IMR-90 (cell line): ENCODE results near the gene MLLT10. TPM values are rescaled to one million over a fixed set of nuclear protein-coding genes. Genes with fewer than 3 reads are reported as not detected.

Source experiments
- ATAC-seq: fragments of 200-7000 bp; cut with Tn5 transposase; 2 replicates; pipeline ENCODE4 v1.9.1; 2020; ENCODE audit warnings: low read depth, mild to moderate bottlenecking, moderate library complexity
- BruUV-seq: library from RNA; stranded (reverse); fragments of 400-500 nt; replicated peaks from 2 replicates; lab custom pipeline; 2021; lab: Mats Ljungman, UMichigan
- CTCF ChIA-PET: fragments of 300-600 bp; formaldehyde crosslinking; extraction: SDS; loops from one replicate; lab custom pipeline; 2021; ENCODE audit warnings: antibody characterized with exemption; lab: Yijun Ruan, JAX
- POLR2A ChIA-PET: fragments of 300-600 bp; sonication (Branson Sonifier 250); formaldehyde crosslinking; loops from one replicate; lab custom pipeline; 2022; ENCODE audit warnings: antibody characterized with exemption; ENCODE audit not compliant: unreplicated experiment; lab: Charles Lee
- DNase-seq: peaks from one replicate; pipeline ENCODE4 v3.0.0; 2013
- H2AFZ ChIP-seq: replicated peaks from 2 replicates; pipeline ENCODE3; 2013; ENCODE audit warnings: low read length, mild to moderate bottlenecking; ENCODE audit not compliant: poor library complexity
- H2AK5ac ChIP-seq: 2 replicates; pipeline ENCODE4 v1.6.1; 2013; ENCODE audit warnings: low read depth, low read length, inconsistent platforms
- H2AK9ac ChIP-seq: replicated peaks from 2 replicates; pipeline ENCODE3; 2013; ENCODE audit warnings: mild to moderate bottlenecking, low read depth, low read length, moderate library complexity; ENCODE audit not compliant: poor library complexity
- H2BK120ac ChIP-seq: 2 replicates; pipeline ENCODE4 v1.6.1; 2013; ENCODE audit warnings: low read depth, low read length, inconsistent platforms
- H2BK15ac ChIP-seq: 3 replicates; pipeline ENCODE4 v1.6.1; 2013; ENCODE audit warnings: low read depth, low read length, inconsistent platforms
- H2BK20ac ChIP-seq: 2 replicates; pipeline ENCODE4 v1.6.1; 2013; ENCODE audit warnings: low read depth, mild to moderate bottlenecking, inconsistent platforms, low read length, moderate library complexity
- H2BK5ac ChIP-seq: 2 replicates; pipeline ENCODE4 v1.6.1; 2013; ENCODE audit warnings: mild to moderate bottlenecking, low read depth, low read length, inconsistent platforms; ENCODE audit not compliant: poor library complexity, severe bottlenecking
- H3K14ac ChIP-seq: replicated peaks from 2 replicates; pipeline ENCODE4 v1.6.1; 2013; ENCODE audit warnings: low read depth, low read length, inconsistent platforms
- H3K18ac ChIP-seq: 2 replicates; pipeline ENCODE4 v1.6.1; 2013; ENCODE audit warnings: low read depth, low read length, control low read depth
- H3K23ac ChIP-seq: 2 replicates; pipeline ENCODE4 v1.6.1; 2013; ENCODE audit warnings: low read depth, low read length, inconsistent platforms
- H3K27ac ChIP-seq: 2 replicates; pipeline ENCODE4 v1.5.1; 2013; ENCODE audit warnings: mild to moderate bottlenecking, control low read depth, low read length; ENCODE audit not compliant: insufficient read depth
- H3K27me3 ChIP-seq: 2 replicates; pipeline ENCODE4 v1.6.1; 2013; ENCODE audit warnings: low read length; ENCODE audit not compliant: control insufficient read depth, insufficient read depth
- H3K36me3 ChIP-seq: 2 replicates; pipeline ENCODE4 v1.6.1; 2013; ENCODE audit warnings: low read length, mixed read lengths; ENCODE audit not compliant: control insufficient read depth, insufficient read depth
- H3K4ac ChIP-seq: 2 replicates; pipeline ENCODE4 v1.6.1; 2013; ENCODE audit warnings: low read depth, low read length, inconsistent platforms
- H3K4me1 ChIP-seq: 2 replicates; pipeline ENCODE4 v1.6.1; 2013; ENCODE audit warnings: low read length, mixed read lengths; ENCODE audit not compliant: control insufficient read depth, insufficient read depth
- H3K4me2 ChIP-seq: 2 replicates; pipeline ENCODE4 v1.6.1; 2013; ENCODE audit warnings: low read depth, mild to moderate bottlenecking, control low read depth, low read length, moderate library complexity
- H3K4me3 ChIP-seq: 2 replicates; pipeline ENCODE4 v1.5.1; 2013; ENCODE audit warnings: low read depth, mild to moderate bottlenecking, control low read depth, low read length, moderate library complexity; ENCODE audit not compliant: insufficient read depth
- H3K56ac ChIP-seq: 2 replicates; pipeline ENCODE4 v1.6.1; 2013; ENCODE audit warnings: low read length, inconsistent platforms; ENCODE audit not compliant: insufficient read depth; ENCODE audit errors: extremely low read depth
- H3K79me1 ChIP-seq, 2 experiments: 2 replicates each; pipeline ENCODE4 v1.6.1; 2013; ENCODE audit warnings: low read length in 2 of 2, inconsistent platforms in 1 of 2, low read depth in 1 of 2
- H3K9ac ChIP-seq: 2 replicates; pipeline ENCODE4 v1.6.1; 2013; ENCODE audit warnings: low read depth, low read length, control low read depth
- H3K9me1 ChIP-seq: 2 replicates; pipeline ENCODE4 v1.6.1; 2013; ENCODE audit warnings: low read length, inconsistent platforms; ENCODE audit not compliant: insufficient read depth
- H3K9me3 ChIP-seq: 2 replicates; pipeline ENCODE4 v1.6.1; 2013; ENCODE audit warnings: low read length; ENCODE audit not compliant: control insufficient read depth, insufficient read depth
- H4K20me1 ChIP-seq: 2 replicates; pipeline ENCODE4 v1.6.1; 2013; ENCODE audit warnings: low read length, inconsistent platforms; ENCODE audit not compliant: insufficient read depth
- H4K5ac ChIP-seq: 2 replicates; pipeline ENCODE4 v1.6.1; 2013; ENCODE audit warnings: mild to moderate bottlenecking, low read depth, low read length, control low read depth
- H4K8ac ChIP-seq, 2 experiments: 2 replicates each; pipeline ENCODE4 v1.6.1; 2013; ENCODE audit warnings: low read depth in 2 of 2, low read length in 2 of 2, control low read depth in 1 of 2, inconsistent platforms in 1 of 2
- H4K91ac ChIP-seq: 2 replicates; pipeline ENCODE4 v1.6.1; 2013; ENCODE audit warnings: low read depth, low read length, inconsistent platforms; ENCODE audit not compliant: insufficient read depth
- BHLHE40 ChIP-seq: fragments of 150-350 bp; IDR thresholded peaks from 2 replicates; pipeline ENCODE4 v1.6.1; 2016; ENCODE audit warnings: mild to moderate bottlenecking, low read depth, low read length
- CEBPB ChIP-seq: IDR thresholded peaks from 2 replicates; pipeline ENCODE4 v1.6.1; 2012; ENCODE audit warnings: low read depth, low read length, improper control_type of control experiment
- FOS ChIP-seq: fragments of 150-350 bp; IDR thresholded peaks from 2 replicates; pipeline ENCODE4 v1.6.1; 2016; ENCODE audit warnings: low read depth, low read length
- MAFK ChIP-seq: IDR thresholded peaks from 2 replicates; pipeline ENCODE4 v1.6.1; 2012; ENCODE audit warnings: low read depth, low read length, improper control_type of control experiment
- MAZ ChIP-seq: IDR thresholded peaks from 2 replicates; pipeline ENCODE4 v1.6.1; 2012; ENCODE audit warnings: low read depth, mild to moderate bottlenecking, low read length, improper control_type of control experiment, moderate library complexity, borderline replicate concordance
- MXI1 ChIP-seq: IDR thresholded peaks from 2 replicates; pipeline ENCODE4 v1.6.1; 2012; ENCODE audit warnings: low read depth, mild to moderate bottlenecking, low read length, moderate library complexity, borderline replicate concordance
- NFE2L2 ChIP-seq: fragments of 150-350 bp; IDR thresholded peaks from 2 replicates; pipeline ENCODE4 v1.6.1; 2016; ENCODE audit warnings: low read depth, mild to moderate bottlenecking, low read length
- POLR2A ChIP-seq: IDR thresholded peaks from 2 replicates; pipeline ENCODE4 v1.6.1; 2012; ENCODE audit warnings: mild to moderate bottlenecking, low read depth, low read length
- RAD21 ChIP-seq: IDR thresholded peaks from 2 replicates; pipeline ENCODE4 v1.6.1; 2012; ENCODE audit warnings: low read length, improper control_type of control experiment
- RCOR1 ChIP-seq: IDR thresholded peaks from 2 replicates; pipeline ENCODE4 v1.6.1; 2012; ENCODE audit warnings: mild to moderate bottlenecking, low read length, improper control_type of control experiment; ENCODE audit not compliant: insufficient replicate concordance
- SMC3 ChIP-seq: fragments of 150-350 bp; IDR thresholded peaks from 2 replicates; pipeline ENCODE4 v1.6.1; 2016; ENCODE audit warnings: low read depth, mild to moderate bottlenecking, antibody characterized with exemption, low read length, moderate library complexity
- WGBS, 2 experiments: methylation state at CpG; one replicate each; pipeline versions ENCODE4 v1.1.5 to v1.1.7; 2013; ENCODE audit warnings: missing lambda C conversion rate in 2 of 2; ENCODE audit not compliant: insufficient read length in 1 of 2; ENCODE audit errors: extremely low coverage in 2 of 2; 5-methylcytosine and 5-hydroxymethylcytosine counted together
- dilution Hi-C: fragments of 300-500 bp; cut with HindIII; formaldehyde crosslinking; loops from one replicate; pipeline ENCODE4 v1.14.3; 2018; ENCODE audit warnings: low sequenced_read_pairs; ENCODE audit not compliant: unreplicated experiment
- in situ Hi-C: fragments of 300-500 bp; cut with MboI; formaldehyde crosslinking; loops from 3 replicates; pipeline ENCODE4 v1.14.3; 2019; ENCODE audit warnings: low sequenced_read_pairs, inconsistent platforms, mixed read lengths
- intact Hi-C: fragments of 100-400 bp; cut with micrococcal nuclease; formaldehyde crosslinking; loops from 2 replicates; pipeline ENCODE4 v1.10.0; 2022
- polyA plus RNA-seq, 3 experiments: library from polyadenylated mRNA; depleted of rRNA; stranded (reverse); fragments of >200 nt; gene quantifications; 2 replicates each; pipeline ENCODE4 v1.2.3, GENCODE V29; 2012; ENCODE audit warnings: low replicate concordance in 1 of 3
- total RNA-seq: library from RNA; depleted of rRNA; stranded (reverse); fragments of >200 nt; gene quantifications from 2 replicates; pipeline ENCODE4 v1.2.3, GENCODE V29; 2012
- TF ChIP-seq, protein P1 (sequence below): fragments of 150-350 bp; IDR thresholded peaks from 2 replicates; pipeline ENCODE4 v1.6.1; 2017; ENCODE audit warnings: mild to moderate bottlenecking, antibody characterized with exemption, low read length, low read depth
- TF ChIP-seq, protein P2 (sequence below): fragments of 150-350 bp; IDR thresholded peaks from 2 replicates; pipeline ENCODE4 v1.6.1; 2016; ENCODE audit warnings: low read depth, mild to moderate bottlenecking, low read length, moderate library complexity, borderline replicate concordance
- TF ChIP-seq, protein P3 (sequence below): conservative IDR thresholded peaks from 2 replicates; pipeline ENCODE4 v1.5.1; 2012; ENCODE audit warnings: mild to moderate bottlenecking, low read depth, low read length, improper control_type of control experiment

Gene MLLT10
- total and polyA plus RNA-seq, 2 of the 4 experiments (the other 2 are of a cell fraction) = 22.5 to 29.0 TPM

DNA sequence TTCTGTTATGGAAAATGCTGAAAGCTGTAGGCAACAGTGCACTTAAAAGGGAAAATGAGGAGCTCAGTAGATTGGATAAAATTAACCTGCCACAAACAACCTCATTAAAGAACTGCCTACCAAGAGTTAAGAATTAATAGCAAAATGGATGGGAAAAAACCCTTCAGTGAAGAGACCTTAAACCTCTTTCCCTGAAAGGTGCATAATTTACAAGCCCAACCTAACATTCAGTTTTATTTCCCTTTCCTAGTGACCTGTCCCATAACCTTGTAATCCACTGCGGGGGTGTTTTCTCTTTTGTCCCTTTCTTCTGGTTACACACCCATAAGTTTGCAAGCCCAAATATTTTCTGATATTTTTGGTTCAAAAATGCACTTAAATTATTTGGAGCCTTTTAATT lies 30.5 kb upstream of the MLLT10 start:
- Histone ChIP-seq H3K4me2 (no peak overlapping the region), H2BK5ac (no peak overlapping the region), H4K20me1 (no peaks in the 10 kb centered on the region), H4K5ac (no peak overlapping the region), H3K36me3 (no peaks in the 10 kb centered on the region), H3K4me1 (no peaks in the 10 kb centered on the region), H4K91ac (no peak overlapping the region), H3K4me3 (no peak overlapping the region), H2AK9ac (no peak overlapping the region), H3K9me1 (no peaks in the 10 kb centered on the region), H2BK20ac (no peak overlapping the region), H2AFZ (no peak overlapping the region), H3K23ac (no peak overlapping the region), H4K8ac (no peak overlapping the region), H3K9ac (no peak overlapping the region), H3K79me1 (no peaks in the 10 kb centered on the region), H3K9me3 (no peaks in the 10 kb centered on the region), H3K14ac (no peak overlapping the region), H2BK120ac (no peak overlapping the region), H2BK15ac (no peak overlapping the region), H3K27me3 (peaks cover 9% of the 10 kb centered on the region), H3K27ac (no peak overlapping the region), H2AK5ac (no peak overlapping the region), H3K56ac (no peak overlapping the region), H3K18ac (no peak overlapping the region), H3K4ac (no peak overlapping the region)
- intact Hi-C loops (no loop called here), in situ Hi-C loops (loop anchor here (25.0 kb wide), 3 partner anchors 809 to 1109 kb away; partner anchors contain the start of genes BMI1 and COMMD3), dilution Hi-C loops (no loop called here)
- WGBS, 2 experiments = no CpG with 5 or more reads among the region's 1 CpG
- CTCF ChIA-PET = no interaction called here
- DNase-seq = no peak
- BruUV-seq = no TSS peak
- no peak for ATAC-seq
- POLR2A ChIA-PET = no interaction called here
- TF ChIP-seq RAD21 = no peak
- TF ChIP-seq, protein P1, sequence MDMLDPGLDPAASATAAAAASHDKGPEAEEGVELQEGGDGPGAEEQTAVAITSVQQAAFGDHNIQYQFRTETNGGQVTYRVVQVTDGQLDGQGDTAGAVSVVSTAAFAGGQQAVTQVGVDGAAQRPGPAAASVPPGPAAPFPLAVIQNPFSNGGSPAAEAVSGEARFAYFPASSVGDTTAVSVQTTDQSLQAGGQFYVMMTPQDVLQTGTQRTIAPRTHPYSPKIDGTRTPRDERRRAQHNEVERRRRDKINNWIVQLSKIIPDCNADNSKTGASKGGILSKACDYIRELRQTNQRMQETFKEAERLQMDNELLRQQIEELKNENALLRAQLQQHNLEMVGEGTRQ = no peak
- no peak for TF ChIP-seq MAFK
- TF ChIP-seq FOS = no peak
- TF ChIP-seq, protein P2, sequence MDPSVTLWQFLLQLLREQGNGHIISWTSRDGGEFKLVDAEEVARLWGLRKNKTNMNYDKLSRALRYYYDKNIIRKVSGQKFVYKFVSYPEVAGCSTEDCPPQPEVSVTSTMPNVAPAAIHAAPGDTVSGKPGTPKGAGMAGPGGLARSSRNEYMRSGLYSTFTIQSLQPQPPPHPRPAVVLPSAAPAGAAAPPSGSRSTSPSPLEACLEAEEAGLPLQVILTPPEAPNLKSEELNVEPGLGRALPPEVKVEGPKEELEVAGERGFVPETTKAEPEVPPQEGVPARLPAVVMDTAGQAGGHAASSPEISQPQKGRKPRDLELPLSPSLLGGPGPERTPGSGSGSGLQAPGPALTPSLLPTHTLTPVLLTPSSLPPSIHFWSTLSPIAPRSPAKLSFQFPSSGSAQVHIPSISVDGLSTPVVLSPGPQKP = no peak
- TF ChIP-seq NFE2L2 = no peak
- TF ChIP-seq, protein P3, sequence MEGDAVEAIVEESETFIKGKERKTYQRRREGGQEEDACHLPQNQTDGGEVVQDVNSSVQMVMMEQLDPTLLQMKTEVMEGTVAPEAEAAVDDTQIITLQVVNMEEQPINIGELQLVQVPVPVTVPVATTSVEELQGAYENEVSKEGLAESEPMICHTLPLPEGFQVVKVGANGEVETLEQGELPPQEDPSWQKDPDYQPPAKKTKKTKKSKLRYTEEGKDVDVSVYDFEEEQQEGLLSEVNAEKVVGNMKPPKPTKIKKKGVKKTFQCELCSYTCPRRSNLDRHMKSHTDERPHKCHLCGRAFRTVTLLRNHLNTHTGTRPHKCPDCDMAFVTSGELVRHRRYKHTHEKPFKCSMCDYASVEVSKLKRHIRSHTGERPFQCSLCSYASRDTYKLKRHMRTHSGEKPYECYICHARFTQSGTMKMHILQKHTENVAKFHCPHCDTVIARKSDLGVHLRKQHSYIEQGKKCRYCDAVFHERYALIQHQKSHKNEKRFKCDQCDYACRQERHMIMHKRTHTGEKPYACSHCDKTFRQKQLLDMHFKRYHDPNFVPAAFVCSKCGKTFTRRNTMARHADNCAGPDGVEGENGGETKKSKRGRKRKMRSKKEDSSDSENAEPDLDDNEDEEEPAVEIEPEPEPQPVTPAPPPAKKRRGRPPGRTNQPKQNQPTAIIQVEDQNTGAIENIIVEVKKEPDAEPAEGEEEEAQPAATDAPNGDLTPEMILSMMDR = no peak
- no peak for TF ChIP-seq MXI1
- TF ChIP-seq POLR2A = no peak
- TF ChIP-seq MAZ = no peak
- no peak for TF ChIP-seq BHLHE40
- no peak for TF ChIP-seq CEBPB
- TF ChIP-seq RCOR1 = no peak
- TF ChIP-seq SMC3 = no peak
